ENCODE measurements around the gene PPARGC1A. TPM values are rescaled to one million over a fixed set of nuclear protein-coding genes. Genes with fewer than 3 reads are reported as not detected.

The PPARGC1A gene
- total RNA-seq, 2 donors from 2014 or later = 9.2 to 14.7 TPM

DNA sequence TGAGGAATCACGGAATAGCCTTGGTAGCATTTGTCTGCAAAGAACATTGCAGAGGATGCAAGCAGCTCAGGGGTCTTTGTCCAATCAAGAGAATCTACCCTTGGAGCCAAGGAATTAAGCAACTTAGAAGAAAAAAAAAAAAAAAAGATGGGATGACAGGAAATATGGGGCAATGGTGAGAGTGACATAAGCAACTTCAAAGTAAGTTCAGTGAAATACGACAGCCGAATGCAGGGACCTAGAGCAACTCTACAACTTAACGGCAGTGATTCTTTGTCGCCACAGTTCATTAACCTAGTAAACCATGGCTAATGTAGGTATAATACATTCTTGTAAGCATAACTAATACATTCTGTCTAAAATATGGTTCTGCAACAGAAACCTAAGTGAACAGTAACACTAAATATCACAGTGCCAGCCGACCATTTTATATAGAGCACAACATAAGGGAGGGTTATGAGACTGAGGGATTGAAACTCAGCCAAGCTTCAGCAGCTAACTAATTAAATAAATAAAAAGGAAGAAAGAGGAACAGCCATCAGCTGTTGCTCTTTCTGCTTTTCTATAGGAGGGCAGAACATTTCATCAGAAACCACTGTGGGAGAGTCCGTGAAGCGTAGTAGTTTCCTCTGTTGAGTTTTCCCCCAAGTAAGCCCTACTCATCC is 74.7 kb downstream of the PPARGC1A start:
- DNase-seq (ENCODE audit: low spot score) = no peak
- TF ChIP-seq POLR2AphosphoS5 (IDR thresholded peaks at IDR 0.05) = no peak
- no peak for TF ChIP-seq POLR2A (IDR thresholded peaks at IDR 0.05)
- TF ChIP-seq CTCF (IDR thresholded peaks at IDR 0.05) = no peak
- Histone ChIP-seq H3K4me1 (replicated peaks) (no peaks in the 10 kb centered on the region), H3K27ac (no peak overlapping the region), H3K36me3 (no peaks in the 10 kb centered on the region), H3K9me3 (no peaks in the 10 kb centered on the region), H3K27me3 (replicated peaks; ENCODE audit: insufficient read depth) (no peaks in the 10 kb centered on the region), H3K4me3 (no peak overlapping the region)
- 86% methylated on average over 8 of the region's 8 CpGs for WGBS
- intact Hi-C loops (cut with DNase I) = no loop called here

GRCh38 chr4:23814587-23814986 is 75.3 kb downstream of the PPARGC1A start:
- H3K27ac ChIP-seq = no peak overlapping the region
- WGBS = 94% methylated on average over 2 of the region's 2 CpGs
- no peaks in the 10 kb centered on the region for H3K36me3 ChIP-seq
- H3K4me3 ChIP-seq = no peak overlapping the region
- intact Hi-C loops (cut with DNase I) = no loop called here
- DNase-seq (ENCODE audit: low spot score) = no peak
- no peaks in the 10 kb centered on the region for H3K4me1 ChIP-seq (replicated peaks)
- H3K27me3 ChIP-seq (replicated peaks; ENCODE audit: insufficient read depth) = no peaks in the 10 kb centered on the region
- TF ChIP-seq POLR2A (IDR thresholded peaks at IDR 0.05) = no peak
- no peak for TF ChIP-seq CTCF (IDR thresholded peaks at IDR 0.05)
- no peak for TF ChIP-seq POLR2AphosphoS5 (IDR thresholded peaks at IDR 0.05)
- H3K9me3 ChIP-seq = no peaks in the 10 kb centered on the region

- no peak for DNase-seq (ENCODE audit: low spot score)
- intact Hi-C loops (cut with DNase I) = no loop called here
- TF ChIP-seq CTCF (IDR thresholded peaks at IDR 0.05) (no peak), POLR2AphosphoS5 (IDR thresholded peaks at IDR 0.05) (no peak), POLR2A (IDR thresholded peaks at IDR 0.05) (no peak)
- Histone ChIP-seq H3K4me1 (replicated peaks) (no peaks in the 10 kb centered on the region), H3K4me3 (no peak overlapping the region), H3K9me3 (no peaks in the 10 kb centered on the region), H3K27me3 (replicated peaks; ENCODE audit: insufficient read depth) (no peaks in the 10 kb centered on the region), H3K27ac (no peak overlapping the region), H3K36me3 (no peaks in the 10 kb centered on the region)
- 96% methylated on average over 2 of the region's 2 CpGs for WGBS
Observed at GRCh38 chr4:23811161-23811560, 78.7 kb downstream of the PPARGC1A start.

DNA sequence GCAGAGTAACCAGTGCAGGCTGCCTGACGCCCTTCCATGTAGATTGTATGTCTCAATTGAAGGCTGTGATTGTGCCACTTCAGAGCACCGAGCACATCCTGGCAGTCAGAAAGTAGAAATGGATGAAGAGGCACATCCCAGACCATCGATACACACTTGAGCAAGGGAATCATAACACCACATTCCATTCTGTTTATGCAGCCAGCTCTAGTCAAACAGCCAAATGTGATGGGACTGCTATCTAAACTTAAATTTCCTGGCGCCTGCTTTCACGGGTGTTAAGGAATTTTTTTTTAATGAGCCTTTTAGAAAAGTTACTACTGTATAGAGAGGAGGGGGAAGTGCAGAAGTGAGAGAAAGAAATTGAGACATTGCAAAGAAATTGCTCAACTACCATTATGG is 84.4 kb downstream of the PPARGC1A start:
- H3K27me3 ChIP-seq (replicated peaks; ENCODE audit: insufficient read depth) = no peaks in the 10 kb centered on the region
- intact Hi-C loops (cut with DNase I) = no loop called here
- H3K4me1 ChIP-seq (replicated peaks) = no peaks in the 10 kb centered on the region
- H3K9me3 ChIP-seq = no peaks in the 10 kb centered on the region
- no peak overlapping the region for H3K4me3 ChIP-seq
- H3K27ac ChIP-seq = no peak overlapping the region
- no peak for DNase-seq (ENCODE audit: low spot score)
- H3K36me3 ChIP-seq = no peaks in the 10 kb centered on the region
- WGBS = 89% methylated on average over 5 of the region's 5 CpGs
- no peak for TF ChIP-seq CTCF (IDR thresholded peaks at IDR 0.05)

- Histone ChIP-seq H3K9me3 (no peaks in the 10 kb centered on the region), H3K27me3 (replicated peaks; ENCODE audit: insufficient read depth) (no peaks in the 10 kb centered on the region), H3K27ac (no peak overlapping the region), H3K4me1 (replicated peaks) (no peaks in the 10 kb centered on the region), H3K4me3 (no peak overlapping the region), H3K36me3 (no peaks in the 10 kb centered on the region)
- DNase-seq (ENCODE audit: low spot score) = no peak
- no peak for TF ChIP-seq POLR2A (IDR thresholded peaks at IDR 0.05)
- TF ChIP-seq POLR2AphosphoS5 (IDR thresholded peaks at IDR 0.05) = no peak
- TF ChIP-seq CTCF (IDR thresholded peaks at IDR 0.05) = no peak
- intact Hi-C loops (cut with DNase I) = no loop called here
- 88% methylated on average over 5 of the region's 5 CpGs for WGBS
Observed at GRCh38 chr4:23789762-23790161, 100.1 kb downstream of the PPARGC1A start.
